Measurements from ENCODE around the gene LZIC. TPM values are rescaled to one million over a fixed set of nuclear protein-coding genes. Genes with fewer than 3 reads are reported as not detected.
A peak's percentile ranks its signal among the peaks of the same experiment; 100 is the strongest.

Gene LZIC
- total and polyA plus RNA-seq, 2 of the 8 experiments (the other 6 are each of a cell fraction or from before 2014, with no cell fraction given) = 4.8 to 20.3 TPM

GRCh38 chr1:9942939-9943788, at the start of gene LZIC, which contains the start of gene NMNAT1 (continued):
- peak; percentile 95 for TF ChIP-seq TBP (IDR thresholded peaks at IDR 0.05; ENCODE audit: low read depth, low read length)
- TF ChIP-seq BCL11A (IDR thresholded peaks at IDR 0.05; ENCODE audit: low read depth in 2 of 2, low read length in 2 of 2) = no peak
- TF ChIP-seq JUN (IDR thresholded peaks at IDR 0.05; ENCODE audit: low read depth, low read length) = 0 out of 2 replicates have a peak, but pooled peaks have one; percentile 9
- peak; percentile 24; the same call in 1 of the 2 replicates for TF ChIP-seq SIX5 (IDR thresholded peaks at IDR 0.05; ENCODE audit: low read depth, low read length)
- TF ChIP-seq KDM5A (IDR thresholded peaks at IDR 0.05; ENCODE audit: low read length) = peak; percentile 93
- TF ChIP-seq POLR2A (IDR thresholded peaks at IDR 0.05; ENCODE audit: control extremely low read depth in 1 of 2, low read depth in 2 of 2, low read length in 2 of 2) = peak; percentile 73 to 94
- TF ChIP-seq CTBP2 (IDR thresholded peaks at IDR 0.05; ENCODE audit: borderline replicate concordance, insufficient read depth, insufficient read length, low read length) = no peak
- no peak for TF ChIP-seq HDAC6 (IDR thresholded peaks at IDR 0.05; ENCODE audit: low read depth, low read length)
- TF ChIP-seq RNF2 (IDR thresholded peaks at IDR 0.05; ENCODE audit: borderline replicate concordance, low read depth, low read length, missing control alignments, poor library complexity, severe bottlenecking) = no peak
- TF ChIP-seq CHD1 (IDR thresholded peaks at IDR 0.05; ENCODE audit: low read depth, low read length) = no peak
- peak; percentile 89 for TF ChIP-seq TAF7 (optimal IDR thresholded peaks at IDR 0.05; ENCODE audit: borderline replicate concordance, low read depth, low read length)
- no peak for TF ChIP-seq EZH2 (IDR thresholded peaks at IDR 0.05; ENCODE audit: low read depth, low read length, severe bottlenecking)
- TF ChIP-seq POU5F1 (IDR thresholded peaks at IDR 0.05; ENCODE audit: low read depth, low read length) = no peak
- peak; percentile 9 for TF ChIP-seq NANOG (IDR thresholded peaks at IDR 0.05; ENCODE audit: insufficient read depth, low read depth, low read length, poor library complexity, severe bottlenecking)
- TF ChIP-seq ATF3 (IDR thresholded peaks at IDR 0.05; ENCODE audit: insufficient read depth, low read depth, low read length) = no peak
- TF ChIP-seq HDAC2 (IDR thresholded peaks at IDR 0.05; ENCODE audit: borderline replicate concordance in 1 of 2, low read depth in 2 of 2, low read length in 2 of 2) = peak; percentile 21 to 83; a peak in 2 of 4 replicates
- TF ChIP-seq MAX (IDR thresholded peaks at IDR 0.05) = peak; percentile 73
- TF ChIP-seq SP4 (IDR thresholded peaks at IDR 0.05; ENCODE audit: low read length) = peak; percentile 92
